ENCODE results near the gene PARM1.

PARM1 gene

DNA sequence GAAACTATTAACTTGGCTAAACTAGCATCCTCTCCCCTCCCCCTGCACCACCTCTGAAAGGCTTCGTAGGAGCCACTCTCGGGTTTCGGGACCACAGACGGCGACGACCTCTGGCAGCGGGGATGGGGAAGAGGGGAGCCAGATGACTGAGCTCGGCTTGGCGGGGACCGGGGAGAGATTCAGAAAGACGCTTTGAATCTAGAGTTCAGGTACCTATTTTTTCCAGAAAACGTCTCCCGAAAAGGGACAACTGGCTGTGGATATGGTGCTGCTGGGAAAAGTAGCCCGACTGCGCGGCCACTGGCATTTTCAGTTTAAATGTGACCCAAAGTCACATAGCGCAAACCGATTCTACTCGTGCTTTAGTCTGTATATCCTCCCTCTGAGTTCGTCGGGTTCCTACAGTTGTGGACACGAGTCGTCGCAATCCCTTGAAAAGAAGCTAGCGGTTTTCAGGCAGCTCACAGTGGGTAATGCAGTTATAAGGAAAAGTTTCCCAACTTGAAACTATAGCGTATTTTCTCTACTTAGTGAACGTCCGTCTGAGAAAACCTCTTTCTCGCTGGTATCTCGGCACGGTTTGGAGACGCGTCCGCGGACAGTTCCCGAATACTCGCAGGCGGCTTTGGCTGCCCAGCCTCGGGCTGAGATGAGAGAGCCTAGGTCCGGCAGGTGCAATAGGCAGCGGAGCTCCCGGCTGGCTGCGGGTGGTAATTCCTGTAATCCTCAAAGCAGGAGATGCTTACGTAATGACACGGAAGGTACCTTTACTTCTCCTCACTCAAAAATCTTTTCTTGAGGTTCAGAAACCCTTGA is 1.3 kb downstream of the PARM1 start:
- Histone ChIP-seq H3K27me3 (ENCODE audit: insufficient read depth, poor library complexity, severe bottlenecking) (peaks cover 41% of the 10 kb centered on the region), H3K4me3 (replicated peaks; ENCODE audit: insufficient read depth, low read length) (no peak overlapping the region), H3K27ac (replicated peaks) (no peak overlapping the region)
- no peak for DNase-seq (ENCODE audit: low read depth in 1 of 2, low spot score in 1 of 2)
- no peak for TF ChIP-seq GABPA (IDR thresholded peaks at IDR 0.05; ENCODE audit: low read depth)
- no peak for TF ChIP-seq CTCF (IDR thresholded peaks at IDR 0.05; ENCODE audit: insufficient read depth, low read length)
- TF ChIP-seq SPI1 (IDR thresholded peaks at IDR 0.05; ENCODE audit: borderline replicate concordance, low read depth): no peak
- TF ChIP-seq POLR2AphosphoS5 (IDR thresholded peaks at IDR 0.05; ENCODE audit: low read depth): no peak
- TF ChIP-seq REST (IDR thresholded peaks at IDR 0.05; ENCODE audit: insufficient replicate concordance, low read depth): no peak

DNA sequence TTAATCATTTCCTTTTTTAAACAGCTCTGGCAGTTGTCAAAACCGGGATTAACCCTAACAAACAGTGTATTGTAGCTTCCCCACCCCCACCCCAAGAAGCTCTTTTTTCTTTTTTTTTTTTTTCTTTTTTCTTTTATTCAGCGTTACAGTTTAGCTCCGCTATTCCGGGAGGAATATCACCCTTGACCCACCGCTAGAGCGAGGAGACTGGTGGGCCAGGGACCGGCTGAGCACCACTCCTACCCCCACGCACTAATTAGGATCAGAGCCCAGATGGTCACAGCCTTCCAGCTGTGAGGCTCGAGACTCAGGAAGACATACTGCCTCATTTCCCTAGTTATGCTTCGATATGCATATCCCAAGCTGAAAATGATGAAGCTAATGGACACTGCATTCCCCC is 2.0 kb downstream of the PARM1 start:
- DNase-seq (ENCODE audit: low read depth in 1 of 2, low spot score in 1 of 2): no peak
- Histone ChIP-seq H3K27me3 (ENCODE audit: insufficient read depth, poor library complexity, severe bottlenecking) (peaks cover 45% of the 10 kb centered on the region), H3K27ac (replicated peaks) (no peak overlapping the region), H3K4me3 (replicated peaks; ENCODE audit: insufficient read depth, low read length) (no peak overlapping the region)
- TF ChIP-seq GABPA (IDR thresholded peaks at IDR 0.05; ENCODE audit: low read depth) (no peak), REST (IDR thresholded peaks at IDR 0.05; ENCODE audit: insufficient replicate concordance, low read depth) (no peak), POLR2AphosphoS5 (IDR thresholded peaks at IDR 0.05; ENCODE audit: low read depth) (no peak), SPI1 (IDR thresholded peaks at IDR 0.05; ENCODE audit: borderline replicate concordance, low read depth) (no peak), CTCF (IDR thresholded peaks at IDR 0.05; ENCODE audit: insufficient read depth, low read length) (no peak)

DNA sequence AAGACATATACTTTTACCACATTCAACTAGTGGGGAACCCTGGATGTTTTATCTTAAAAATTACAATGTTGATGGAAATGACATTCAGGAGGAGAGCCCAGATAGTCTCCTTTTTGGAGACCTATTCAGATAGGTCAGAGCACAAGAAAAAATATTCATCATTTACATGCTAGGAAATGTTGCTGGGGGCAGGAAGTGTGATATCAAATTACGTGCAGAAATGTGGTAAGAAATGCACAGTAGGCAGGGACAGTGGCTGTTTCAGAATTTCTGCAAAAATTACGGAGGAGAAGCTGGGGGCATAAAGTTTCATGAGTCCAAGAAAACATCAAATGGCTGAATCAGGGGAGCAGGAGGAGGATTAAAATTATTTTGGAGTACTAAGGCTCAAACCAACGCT is 8.2 kb downstream of the PARM1 start:
- no peak overlapping the region for H3K4me3 ChIP-seq (replicated peaks; ENCODE audit: insufficient read depth, low read length)
- no peak for DNase-seq (ENCODE audit: low read depth in 1 of 2, low spot score in 1 of 2)
- TF ChIP-seq POLR2AphosphoS5 (IDR thresholded peaks at IDR 0.05; ENCODE audit: low read depth) (no peak), CTCF (IDR thresholded peaks at IDR 0.05; ENCODE audit: insufficient read depth, low read length) (no peak), SPI1 (IDR thresholded peaks at IDR 0.05; ENCODE audit: borderline replicate concordance, low read depth) (no peak), GABPA (IDR thresholded peaks at IDR 0.05; ENCODE audit: low read depth) (no peak), REST (IDR thresholded peaks at IDR 0.05; ENCODE audit: insufficient replicate concordance, low read depth) (no peak)
- peaks cover 18% of the 10 kb centered on the region for H3K27me3 ChIP-seq (ENCODE audit: insufficient read depth, poor library complexity, severe bottlenecking)
- no peak overlapping the region for H3K27ac ChIP-seq (replicated peaks)
